WTC11 (cell line): ENCODE measurements around the gene HUS1. TPM values are rescaled to one million over a fixed set of nuclear protein-coding genes. Genes with fewer than 3 reads are reported as not detected.

Source experiments
- ATAC-seq: fragments of 200-7000 bp; cut with Tn5 transposase; 2 replicates; pipeline ENCODE4 v1.10.0; 2021; ENCODE audit warnings: mild to moderate bottlenecking, moderate library complexity
- CTCF ChIA-PET: fragments of 300-600 bp; sonication (Branson Sonifier 250); formaldehyde crosslinking; loops from one replicate; lab custom pipeline; 2021; ENCODE audit warnings: antibody characterized with exemption; lab: Charles Lee
- POLR2A ChIA-PET: fragments of 350-600 bp; sonication (Branson Sonifier 250); formaldehyde crosslinking; loops from one replicate; lab custom pipeline; 2021; ENCODE audit warnings: antibody characterized with exemption; lab: Charles Lee
- DNase-seq: peaks from one replicate; pipeline ENCODE4 v3.0.0; 2021; ENCODE audit warnings: low spot score
- H3K27ac Mint-ChIP-seq: 2 replicates; pipeline ENCODE4 v1.8.0; 2021; ENCODE audit warnings: mixed read lengths
- H3K27me3 Mint-ChIP-seq: 2 replicates; pipeline ENCODE4 v1.8.0; 2021; ENCODE audit warnings: low read depth, mild to moderate bottlenecking, moderate library complexity, mixed read lengths
- H3K36me3 Mint-ChIP-seq: 2 replicates; pipeline ENCODE4 v1.8.0; 2021; ENCODE audit warnings: mixed read lengths
- H3K4me1 Mint-ChIP-seq: 2 replicates; pipeline ENCODE4 v1.8.0; 2022; ENCODE audit warnings: mixed read lengths
- H3K4me3 Mint-ChIP-seq: 2 replicates; pipeline ENCODE4 v1.8.0; 2021; ENCODE audit warnings: mild to moderate bottlenecking, moderate library complexity, mixed read lengths
- H3K9me3 Mint-ChIP-seq: 2 replicates; pipeline ENCODE4 v1.8.0; 2021; ENCODE audit warnings: mixed read lengths
- CREB1 ChIP-seq: sonication (generic); formaldehyde crosslinking; IDR thresholded peaks from 2 replicates; pipeline ENCODE4 v1.8.0; 2023; ENCODE audit warnings: mild to moderate bottlenecking, missing genetic modification reagents
- CREM ChIP-seq: sonication (generic); formaldehyde crosslinking; IDR thresholded peaks from 2 replicates; pipeline ENCODE4 v1.8.1; 2022; ENCODE audit warnings: mild to moderate bottlenecking, missing genetic modification reagents, moderate library complexity
- E2F5 ChIP-seq: sonication (generic); formaldehyde crosslinking; IDR thresholded peaks from 2 replicates; pipeline ENCODE4 v1.8.1; 2022; ENCODE audit warnings: mild to moderate bottlenecking, moderate library complexity, missing genetic modification reagents
- ESRRA ChIP-seq: sonication (generic); formaldehyde crosslinking; IDR thresholded peaks from 2 replicates; pipeline ENCODE4 v1.8.1; 2022; ENCODE audit warnings: mild to moderate bottlenecking, missing genetic modification reagents, borderline replicate concordance
- FOXK1 ChIP-seq: sonication (generic); formaldehyde crosslinking; IDR thresholded peaks from 2 replicates; pipeline ENCODE4 v1.8.0; 2022; ENCODE audit warnings: mild to moderate bottlenecking, moderate library complexity, missing genetic modification reagents
- FOXP4 ChIP-seq: sonication (generic); formaldehyde crosslinking; IDR thresholded peaks from 2 replicates; pipeline ENCODE4 v1.8.0; 2022; ENCODE audit warnings: mild to moderate bottlenecking, missing genetic modification reagents
- HMGA2 ChIP-seq: fragments of 250-450 bp; sonication (Bioruptor Pico); IDR thresholded peaks from 2 replicates; pipeline ENCODE4 v1.4.0; 2021; ENCODE audit warnings: mild to moderate bottlenecking, moderate library complexity
- MLX ChIP-seq: sonication (generic); formaldehyde crosslinking; IDR thresholded peaks from 2 replicates; pipeline ENCODE4 v1.8.1; 2023; ENCODE audit warnings: mild to moderate bottlenecking, missing genetic modification reagents, moderate library complexity
- MYBL2 ChIP-seq: sonication (generic); formaldehyde crosslinking; IDR thresholded peaks from 2 replicates; pipeline ENCODE4 v1.8.1; 2023; ENCODE audit warnings: mild to moderate bottlenecking, moderate library complexity, missing genetic modification reagents
- SMAD4 ChIP-seq: sonication (generic); formaldehyde crosslinking; IDR thresholded peaks from 2 replicates; pipeline ENCODE4 v1.8.0; 2022; ENCODE audit warnings: mild to moderate bottlenecking, missing genetic modification reagents
- TCF7 ChIP-seq: sonication (generic); formaldehyde crosslinking; IDR thresholded peaks from 2 replicates; pipeline ENCODE4 v1.8.0; 2022; ENCODE audit warnings: mild to moderate bottlenecking, low read depth, missing genetic modification reagents, moderate library complexity
- TEAD1 ChIP-seq: sonication (generic); formaldehyde crosslinking; IDR thresholded peaks from 2 replicates; pipeline ENCODE4 v1.8.0; 2022; ENCODE audit warnings: mild to moderate bottlenecking, missing genetic modification reagents
- ZBTB43 ChIP-seq: sonication (generic); formaldehyde crosslinking; IDR thresholded peaks from 2 replicates; pipeline ENCODE4 v1.8.1; 2023; ENCODE audit warnings: mild to moderate bottlenecking, missing genetic modification reagents
- ZNF425 ChIP-seq: fragments of 250-450 bp; sonication (Bioruptor Pico); conservative IDR thresholded peaks from 2 replicates; pipeline ENCODE4 v1.9.0; 2021; ENCODE audit warnings: mild to moderate bottlenecking
- ZNF512 ChIP-seq: sonication (generic); formaldehyde crosslinking; IDR thresholded peaks from 2 replicates; pipeline ENCODE4 v1.8.1; 2022; ENCODE audit warnings: missing genetic modification reagents, borderline replicate concordance
- total RNA-seq: library from RNA; stranded (reverse); gene quantifications from 3 replicates; pipeline ENCODE4 v1.2.3, GENCODE V29; 2021

HUS1 gene
- total RNA-seq, 1 experiment from 2014 or later: 33.4 TPM

- DNase-seq (no peak), ATAC-seq (no peak)
- peaks cover 31% of the 10 kb centered on the region for H3K9me3 Mint-ChIP-seq
- no peaks in the 10 kb centered on the region for H3K27me3 Mint-ChIP-seq
- POLR2A ChIA-PET: no interaction called here
- no peak overlapping the region for H3K27ac Mint-ChIP-seq
- H3K4me1 Mint-ChIP-seq: peaks cover 24% of the 10 kb centered on the region
- H3K36me3 Mint-ChIP-seq: peaks cover 12% of the 10 kb centered on the region; the same call in 1 of the 2 replicates
- CTCF ChIA-PET: interaction anchor here (1.0 to 1.3 kb wide), 4 partner anchors 22 to 195 kb away, joined by 3 to 5 read pairs (median 4); no protein-coding TSS in a partner anchor
- H3K4me3 Mint-ChIP-seq: no peak overlapping the region
- no peak for TF ChIP-seq TCF7 (CRISPR knock-in tag)
- TF ChIP-seq FOXK1 (CRISPR knock-in tag): no peak
- TF ChIP-seq ZNF512 (CRISPR knock-in tag): no peak
- no peak for TF ChIP-seq MYBL2 (CRISPR knock-in tag)
- TF ChIP-seq FOXP4 (CRISPR knock-in tag): no peak
- no peak for TF ChIP-seq ZNF425 (CRISPR knock-in tag)
- TF ChIP-seq HMGA2 (CRISPR knock-in tag): no peak
- TF ChIP-seq MLX (CRISPR knock-in tag): no peak
- TF ChIP-seq ESRRA (CRISPR knock-in tag): no peak
- TF ChIP-seq E2F5 (CRISPR knock-in tag): no peak
- TF ChIP-seq ZBTB43: no peak
- TF ChIP-seq TEAD1 (CRISPR knock-in tag): no peak
- TF ChIP-seq SMAD4 (CRISPR knock-in tag): no peak
- TF ChIP-seq CREM (CRISPR knock-in tag): no peak
- no peak for TF ChIP-seq CREB1 (CRISPR knock-in tag)
Measured at GRCh38 chr7:47915616-47915976, 63.8 kb downstream of the HUS1 start.
